Esophagus muscularis mucosa (tissue), 4 donors: Measurements from ENCODE around the gene ANKRD33. TPM values are rescaled to one million over a fixed set of nuclear protein-coding genes. Genes with fewer than 3 reads are reported as not detected.

Experiments used
- DNase-seq: peaks from one replicate; pipeline ENCODE4 v3.0.0-alpha.2; 2017; ENCODE audit errors: extremely low spot score
- H3K27ac ChIP-seq, 4 donors: fragments of 200-600 bp; sonication (generic); replicated peaks in 1 of 4; 1 replicate in 3 of 4; 2 replicates in 1 of 4; pipeline ENCODE4 v1.5.1; 2016 to 2019; ENCODE audit warnings: mild to moderate bottlenecking in 1 of 4
- H3K27me3 ChIP-seq, 4 donors: fragments of 200-600 bp; sonication (generic); one replicate each; pipeline versions ENCODE4 v1.5.1 to v1.6.0; 2016 to 2019
- H3K36me3 ChIP-seq, 4 donors: fragments of 200-600 bp; sonication (generic); one replicate each; pipeline ENCODE4 v1.5.1; 2016 to 2019
- H3K4me1 ChIP-seq, 4 donors: fragments of 200-600 bp; sonication (generic); one replicate each; pipeline ENCODE4 v1.5.1; 2016 to 2019
- H3K4me3 ChIP-seq, 4 donors: fragments of 200-600 bp; sonication (generic); 1 replicate in 2 of 4; 2 replicates in 2 of 4; pipeline ENCODE4 v1.5.1; 2016 to 2019; ENCODE audit warnings: mild to moderate bottlenecking in 4 of 4, moderate library complexity in 1 of 4
- H3K9me3 ChIP-seq, 4 donors: fragments of 200-600 bp; sonication (generic); 1 replicate in 3 of 4; 2 replicates in 1 of 4; pipeline ENCODE4 v1.5.1; 2016 to 2019
- CTCF ChIP-seq, 3 experiments: fragments of 200-600 bp in 2 of 3; fragments of 450-650 bp in 1 of 3; sonication (generic) in 2 of 3; IDR thresholded peaks; one replicate each; pipeline ENCODE4 v1.5.1; 2017 to 2019; ENCODE audit warnings: antibody characterized with exemption in 3 of 3, mild to moderate bottlenecking in 2 of 3, moderate library complexity in 1 of 3
- EP300 ChIP-seq: sonication (generic); formaldehyde crosslinking; IDR thresholded peaks from one replicate; pipeline ENCODE4 v1.6.1; 2017; ENCODE audit warnings: antibody characterized with exemption
- POLR2A ChIP-seq: fragments of 450-650 bp; IDR thresholded peaks from one replicate; pipeline ENCODE4 v1.6.1; 2017; ENCODE audit warnings: antibody characterized with exemption, moderate library complexity, mild to moderate bottlenecking, low read depth
- POLR2AphosphoS5 ChIP-seq, 2 donors: sonication (generic); formaldehyde crosslinking; IDR thresholded peaks; one replicate each; pipeline ENCODE4 v1.6.1; 2017; ENCODE audit warnings: antibody characterized with exemption in 2 of 2
- WGBS: methylation state at CpG from one replicate; pipeline ENCODE4 v1.1.5; 2018; 5-methylcytosine and 5-hydroxymethylcytosine counted together
- intact Hi-C: fragments of 100-400 bp; cut with DNase I; formaldehyde crosslinking; loops from one replicate; pipeline ENCODE4 v1.15.1; 2023
- total RNA-seq, 4 donors: library from RNA; depleted of rRNA; stranded (reverse); fragments of >200 nt; gene quantifications; one replicate each; pipeline versions ENCODE4 v1.1.0 to v1.2.1, GENCODE V29; 2016

Gene ANKRD33
- total RNA-seq, 4 donors from 2014 or later, result not detected

GRCh38 chr12:51917041-51917590 is 29.2 kb downstream of the ANKRD33 start:
- Histone ChIP-seq H3K27ac (peak overlapping the region in 2 of 4 donors; percentile 10 to 16), H3K4me1 (peaks cover 18 to 47% (median 29%) of the 10 kb centered on the region in 4 donors), H3K4me3 (no peak overlapping the region), H3K36me3 (peaks cover 0 to 88% (median 28%) of the 10 kb centered on the region in 4 donors), H3K9me3 (no peaks in the 10 kb centered on the region), H3K27me3 (peaks cover 0 to 39% (median 0%) of the 10 kb centered on the region in 4 donors)
- DNase-seq, result no peak
- intact Hi-C loops, result no loop called here
- TF ChIP-seq POLR2A (no peak), CTCF (IDR thresholded peaks at IDR 0.05) (no peak), EP300 (no peak), POLR2AphosphoS5 (IDR thresholded peaks at IDR 0.05) (no peak)
- WGBS, result 93% methylated on average over 10 of the region's 10 CpGs

- Histone ChIP-seq H3K36me3 (peaks cover 0 to 84% (median 28%) of the 10 kb centered on the region in 4 donors), H3K9me3 (no peaks in the 10 kb centered on the region), H3K27ac (peak overlapping the region in 3 of 4 donors; percentile 9 to 16 (median 10)), H3K27me3 (peaks cover 0 to 31% (median 0%) of the 10 kb centered on the region in 4 donors), H3K4me3 (no peak overlapping the region), H3K4me1 (peaks cover 21 to 47% (median 29%) of the 10 kb centered on the region in 4 donors)
- DNase-seq, result no peak
- intact Hi-C loops, result no loop called here
- WGBS, result 53% methylated on average over 14 of the region's 16 CpGs
- TF ChIP-seq CTCF (IDR thresholded peaks at IDR 0.05), result no peak
- no peak for TF ChIP-seq EP300
- no peak for TF ChIP-seq POLR2AphosphoS5 (IDR thresholded peaks at IDR 0.05)
- TF ChIP-seq POLR2A, result no peak
These were observed 30.0 kb downstream of the ANKRD33 start for GRCh38 chr12:51917746-51918453.

- intact Hi-C loops, result no loop called here
- DNase-seq, result no peak
- Histone ChIP-seq H3K4me1 (peaks cover 26 to 51% (median 31%) of the 10 kb centered on the region in 4 donors), H3K36me3 (peaks cover 0 to 64% (median 25%) of the 10 kb centered on the region in 4 donors), H3K27me3 (peaks cover 0 to 22% (median 2%) of the 10 kb centered on the region in 4 donors), H3K27ac (no peak overlapping the region), H3K9me3 (no peaks in the 10 kb centered on the region), H3K4me3 (no peak overlapping the region)
- 98% methylated on average over 2 of the region's 2 CpGs for WGBS
- TF ChIP-seq EP300 (no peak), CTCF (IDR thresholded peaks at IDR 0.05) (no peak), POLR2AphosphoS5 (IDR thresholded peaks at IDR 0.05) (no peak), POLR2A (no peak)
These were observed 32.1 kb downstream of the ANKRD33 start for GRCh38 chr12:51920046-51920445.

- TF ChIP-seq CTCF (IDR thresholded peaks at IDR 0.05) (no peak), POLR2A (no peak), EP300 (no peak), POLR2AphosphoS5 (IDR thresholded peaks at IDR 0.05) (no peak)
- no peak for DNase-seq
- WGBS, result 94% methylated on average over 2 of the region's 7 CpGs
These were observed 33.3 kb downstream of the ANKRD33 start for GRCh38 chr12:51921017-51921725.

More at GRCh38 chr12:51921017-51921725, 33.3 kb downstream of the ANKRD33 start:
- H3K27ac ChIP-seq, result peak overlapping the region in 1 of 4 donors; percentile 71
- no peak overlapping the region for H3K4me3 ChIP-seq
- intact Hi-C loops, result no loop called here
- H3K4me1 ChIP-seq, result peaks cover 26 to 49% (median 36%) of the 10 kb centered on the region in 4 donors
- H3K27me3 ChIP-seq, result peaks cover 0 to 11% (median 2%) of the 10 kb centered on the region in 4 donors
- H3K9me3 ChIP-seq, result no peaks in the 10 kb centered on the region
- H3K36me3 ChIP-seq, result peaks cover 0 to 53% (median 14%) of the 10 kb centered on the region in 4 donors
